ENCODE measurements around the gene IPPK. TPM values are rescaled to one million over a fixed set of nuclear protein-coding genes. Genes with fewer than 3 reads are reported as not detected.

IPPK gene
- total RNA-seq, 4 donors from 2014 or later = 41.8 to 86.9 (median 46.1) TPM

GRCh38 chr9:92638621-92639101 is 31.3 kb downstream of the IPPK start:
- intact Hi-C loops (cut with DNase I) = loop anchor here (10.0 kb wide), 1 partner anchor 304 kb away; no protein-coding TSS in a partner anchor
- H3K4me1 ChIP-seq = peaks cover 0 to 37% (median 5%) of the 10 kb centered on the region in 3 donors
- no peak for DNase-seq
- H3K27me3 ChIP-seq = no peaks in the 10 kb centered on the region
- TF ChIP-seq CTCF (IDR thresholded peaks at IDR 0.05) (no peak), POLR2A (IDR thresholded peaks at IDR 0.05) (no peak)
- H3K27ac ChIP-seq = peak overlapping the region in 1 of 4 donors; percentile 3
- H3K36me3 ChIP-seq = peaks cover 38 to 100% (median 76%) of the 10 kb centered on the region in 3 donors
- 64 to 83% methylated on average over 1 to 2 of the region's 5 CpGs for WGBS, 2 donors
- no peak overlapping the region for H3K4me3 ChIP-seq
- H3K9me3 ChIP-seq = no peaks in the 10 kb centered on the region

GRCh38 chr9:92637886-92638620 is 31.9 kb downstream of the IPPK start:
- peak overlapping the region in 1 of 4 donors; percentile 3 for H3K27ac ChIP-seq
- peaks cover 40 to 100% (median 78%) of the 10 kb centered on the region in 3 donors for H3K36me3 ChIP-seq
- intact Hi-C loops (cut with DNase I) = loop anchor here (10.0 kb wide), 1 partner anchor 303 kb away; no protein-coding TSS in a partner anchor
- no peaks in the 10 kb centered on the region for H3K27me3 ChIP-seq
- H3K4me1 ChIP-seq = peaks cover 0 to 31% (median 5%) of the 10 kb centered on the region in 3 donors
- no peak overlapping the region for H3K4me3 ChIP-seq
- no peak for TF ChIP-seq CTCF (IDR thresholded peaks at IDR 0.05)
- TF ChIP-seq POLR2A (IDR thresholded peaks at IDR 0.05) = no peak
- WGBS, 2 donors = 88 to 100% methylated on average over 5 to 11 of the region's 26 CpGs
- no peaks in the 10 kb centered on the region for H3K9me3 ChIP-seq
- no peak for DNase-seq

- DNase-seq = no peak
- WGBS, 2 donors = 81 to 84% methylated on average over 6 to 7 of the region's 7 CpGs
- TF ChIP-seq CTCF (IDR thresholded peaks at IDR 0.05) = no peak
- TF ChIP-seq POLR2A (IDR thresholded peaks at IDR 0.05) = no peak
- intact Hi-C loops (cut with DNase I) = loop anchor here (10.0 kb wide), 1 partner anchor 303 kb away; no protein-coding TSS in a partner anchor
- Histone ChIP-seq H3K4me1 (peaks cover 0 to 31% (median 5%) of the 10 kb centered on the region in 3 donors), H3K9me3 (no peaks in the 10 kb centered on the region), H3K27ac (no peak overlapping the region), H3K4me3 (no peak overlapping the region), H3K36me3 (peaks cover 40 to 100% (median 71%) of the 10 kb centered on the region in 3 donors), H3K27me3 (no peaks in the 10 kb centered on the region)
Measured at GRCh38 chr9:92637326-92637725, 32.6 kb downstream of the IPPK start.

- 79 to 97% methylated on average over 3 of the region's 3 CpGs for WGBS, 2 donors
- DNase-seq = no peak
- Histone ChIP-seq H3K27ac (no peak overlapping the region), H3K27me3 (no peaks in the 10 kb centered on the region), H3K9me3 (no peaks in the 10 kb centered on the region), H3K4me1 (peaks cover 0 to 25% (median 5%) of the 10 kb centered on the region in 3 donors), H3K4me3 (no peak overlapping the region), H3K36me3 (peaks cover 44 to 100% (median 71%) of the 10 kb centered on the region in 3 donors)
- TF ChIP-seq POLR2A (IDR thresholded peaks at IDR 0.05) (no peak), CTCF (IDR thresholded peaks at IDR 0.05) (no peak)
- intact Hi-C loops (cut with DNase I) = loop anchor here (10.0 kb wide), 1 partner anchor 302 kb away; no protein-coding TSS in a partner anchor
Measured at GRCh38 chr9:92636627-92637026, 33.3 kb downstream of the IPPK start.

GRCh38 chr9:92635760-92636159 is 34.2 kb downstream of the IPPK start:
- no peak overlapping the region for H3K4me3 ChIP-seq
- peaks cover 41 to 100% (median 68%) of the 10 kb centered on the region in 3 donors for H3K36me3 ChIP-seq
- no peaks in the 10 kb centered on the region for H3K9me3 ChIP-seq
- H3K27ac ChIP-seq = no peak overlapping the region
- intact Hi-C loops (cut with DNase I) = loop anchor here (10.0 kb wide), 1 partner anchor 301 kb away; no protein-coding TSS in a partner anchor
- TF ChIP-seq CTCF (IDR thresholded peaks at IDR 0.05) = no peak
- no peak for TF ChIP-seq POLR2A (IDR thresholded peaks at IDR 0.05)
- peaks cover 0 to 17% (median 5%) of the 10 kb centered on the region in 3 donors for H3K4me1 ChIP-seq
- WGBS, 2 donors = 93 to 100% methylated on average over 1 to 2 of the region's 4 CpGs
- DNase-seq = no peak
- no peaks in the 10 kb centered on the region for H3K27me3 ChIP-seq
